HCT116 (cell line): ENCODE measurements around the gene BRD9.

ENCODE experiments used
- EZH2 ChIP-seq: fragments of 200-600 bp; sonication (generic); IDR thresholded peaks from 2 replicates; pipeline ENCODE4 v1.6.1; 2017; ENCODE audit warnings: antibody characterized with exemption, mixed run types
- POLR2A ChIP-seq: IDR thresholded peaks from 2 replicates; pipeline ENCODE4 v1.7.0; 2011; ENCODE audit warnings: borderline replicate concordance; ENCODE audit not compliant: insufficient read depth, insufficient read length; ENCODE audit errors: extremely low read depth
- POLR2AphosphoS5 ChIP-seq: IDR thresholded peaks from 2 replicates; pipeline ENCODE4 v1.6.1; 2011; ENCODE audit warnings: mild to moderate bottlenecking, low read depth, low read length, moderate library complexity
- SIN3A ChIP-seq: IDR thresholded peaks from 2 replicates; pipeline ENCODE4 v1.6.1; 2012; ENCODE audit warnings: low read depth
- SRF ChIP-seq: IDR thresholded peaks from 2 replicates; pipeline ENCODE4 v1.6.1; 2012; ENCODE audit warnings: low read depth
- YY1 ChIP-seq: IDR thresholded peaks from 2 replicates; pipeline ENCODE4 v1.6.1; 2011; ENCODE audit warnings: low read length, low read depth, moderate library complexity, mild to moderate bottlenecking; ENCODE audit not compliant: insufficient replicate concordance; ENCODE audit errors: extremely low read depth
- ZNF274 ChIP-seq: fragments of 200-500 bp; sonication (Bioruptor generic); IDR thresholded peaks from 2 replicates; pipeline ENCODE4 v1.6.1; 2014; ENCODE audit warnings: mild to moderate bottlenecking, low read depth, low read length, inconsistent platforms
- TF ChIP-seq, protein P1 (sequence below), 3 experiments: fragments of 200-600 bp in 1 of 3; sonication (generic) in 1 of 3; IDR thresholded peaks in 2 of 3; conservative IDR thresholded peaks in 1 of 3; 2 replicates each; pipeline ENCODE4 v1.5.1; 2012 to 2017; ENCODE audit warnings: low read depth in 2 of 3, low read length in 2 of 3, antibody characterized with exemption in 1 of 3, borderline replicate concordance in 1 of 3, control low read depth in 1 of 3, mild to moderate bottlenecking in 1 of 3, mixed read lengths in 1 of 3, mixed run types in 1 of 3, moderate library complexity in 1 of 3; ENCODE audit not compliant: insufficient read depth in 1 of 3

DNA sequence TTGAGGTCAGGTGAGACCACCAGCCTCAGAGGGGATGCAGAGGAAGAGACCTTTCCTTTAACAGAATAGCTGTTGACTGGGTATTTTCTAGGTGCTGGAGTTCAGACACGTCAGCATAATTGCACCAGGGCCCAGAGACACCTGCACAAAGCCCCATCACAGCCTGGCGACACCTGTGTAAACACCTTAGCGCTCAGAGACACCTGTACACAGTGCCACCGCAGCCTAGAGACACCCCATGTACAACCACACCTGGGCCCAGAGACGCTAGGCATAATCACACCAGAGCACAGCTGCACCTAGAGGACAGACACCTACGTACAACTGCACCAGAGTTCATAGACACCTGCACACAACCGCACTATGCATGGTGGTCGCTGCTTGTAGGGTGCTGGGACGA, 1.1 kb upstream of the BRD9 start:
- TF ChIP-seq YY1 (no peak), SIN3A (no peak), EZH2 (no peak), SRF (no peak), ZNF274 (no peak), POLR2A (no peak), POLR2AphosphoS5 (no peak)
- TF ChIP-seq, protein P1, sequence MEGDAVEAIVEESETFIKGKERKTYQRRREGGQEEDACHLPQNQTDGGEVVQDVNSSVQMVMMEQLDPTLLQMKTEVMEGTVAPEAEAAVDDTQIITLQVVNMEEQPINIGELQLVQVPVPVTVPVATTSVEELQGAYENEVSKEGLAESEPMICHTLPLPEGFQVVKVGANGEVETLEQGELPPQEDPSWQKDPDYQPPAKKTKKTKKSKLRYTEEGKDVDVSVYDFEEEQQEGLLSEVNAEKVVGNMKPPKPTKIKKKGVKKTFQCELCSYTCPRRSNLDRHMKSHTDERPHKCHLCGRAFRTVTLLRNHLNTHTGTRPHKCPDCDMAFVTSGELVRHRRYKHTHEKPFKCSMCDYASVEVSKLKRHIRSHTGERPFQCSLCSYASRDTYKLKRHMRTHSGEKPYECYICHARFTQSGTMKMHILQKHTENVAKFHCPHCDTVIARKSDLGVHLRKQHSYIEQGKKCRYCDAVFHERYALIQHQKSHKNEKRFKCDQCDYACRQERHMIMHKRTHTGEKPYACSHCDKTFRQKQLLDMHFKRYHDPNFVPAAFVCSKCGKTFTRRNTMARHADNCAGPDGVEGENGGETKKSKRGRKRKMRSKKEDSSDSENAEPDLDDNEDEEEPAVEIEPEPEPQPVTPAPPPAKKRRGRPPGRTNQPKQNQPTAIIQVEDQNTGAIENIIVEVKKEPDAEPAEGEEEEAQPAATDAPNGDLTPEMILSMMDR (IDR thresholded peaks at IDR 0.05 in 2 of 3, conservative IDR thresholded peaks at IDR 0.05 in 1 of 3; ENCODE audit: borderline replicate concordance in 1 of 3, insufficient read depth in 1 of 3, low read depth in 2 of 3, low read length in 2 of 3): no peak
